ENCODE results near the gene FAN1.
"Not testable (repeated sequence)": the region's sequence is repeated elsewhere in the genome, so short reads cannot be mapped to it uniquely, and the experiment has no call there.

Gene FAN1

DNA sequence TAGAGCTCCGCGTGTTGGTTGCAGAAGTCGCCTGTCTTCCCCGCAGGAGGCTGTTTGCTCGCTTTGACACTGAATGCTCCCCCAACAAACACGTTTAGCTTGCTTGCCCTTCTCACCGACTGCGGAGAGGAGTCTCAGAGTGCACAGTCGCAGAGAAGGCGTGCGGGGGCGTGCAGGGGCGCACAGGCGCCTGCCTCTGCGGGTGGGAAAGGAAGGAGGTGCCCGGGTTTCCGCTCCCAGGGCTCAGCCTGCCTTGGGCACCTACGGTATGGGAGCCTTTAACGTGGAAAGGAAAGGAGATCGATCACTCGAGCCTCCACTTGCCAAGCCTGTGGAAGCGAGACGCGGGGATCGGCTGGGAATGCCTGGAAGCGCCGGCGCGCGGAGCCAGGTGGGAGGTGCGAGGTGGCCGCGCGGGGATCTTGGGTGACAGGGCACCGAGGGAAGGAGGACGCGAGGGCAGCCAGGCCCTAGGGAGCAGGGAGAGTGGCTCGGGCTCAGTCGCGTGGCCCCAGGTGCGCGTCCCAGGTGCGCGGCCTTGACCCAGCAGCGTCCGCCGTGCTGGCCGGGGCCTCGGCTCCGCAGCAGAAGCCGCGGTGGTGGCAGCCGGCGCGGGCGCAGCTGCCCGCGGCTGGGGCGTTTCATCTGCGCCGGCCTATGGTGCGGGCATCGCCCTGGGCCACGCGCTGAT is at the start of gene FAN1:
TSS of gene FAN1 (plus strand) at position 419 of the 691 bp plus-strand sequence. CDS start 749 bp downstream, outside the sequence.
- peak; percentile 91 for DNase-seq

DNA sequence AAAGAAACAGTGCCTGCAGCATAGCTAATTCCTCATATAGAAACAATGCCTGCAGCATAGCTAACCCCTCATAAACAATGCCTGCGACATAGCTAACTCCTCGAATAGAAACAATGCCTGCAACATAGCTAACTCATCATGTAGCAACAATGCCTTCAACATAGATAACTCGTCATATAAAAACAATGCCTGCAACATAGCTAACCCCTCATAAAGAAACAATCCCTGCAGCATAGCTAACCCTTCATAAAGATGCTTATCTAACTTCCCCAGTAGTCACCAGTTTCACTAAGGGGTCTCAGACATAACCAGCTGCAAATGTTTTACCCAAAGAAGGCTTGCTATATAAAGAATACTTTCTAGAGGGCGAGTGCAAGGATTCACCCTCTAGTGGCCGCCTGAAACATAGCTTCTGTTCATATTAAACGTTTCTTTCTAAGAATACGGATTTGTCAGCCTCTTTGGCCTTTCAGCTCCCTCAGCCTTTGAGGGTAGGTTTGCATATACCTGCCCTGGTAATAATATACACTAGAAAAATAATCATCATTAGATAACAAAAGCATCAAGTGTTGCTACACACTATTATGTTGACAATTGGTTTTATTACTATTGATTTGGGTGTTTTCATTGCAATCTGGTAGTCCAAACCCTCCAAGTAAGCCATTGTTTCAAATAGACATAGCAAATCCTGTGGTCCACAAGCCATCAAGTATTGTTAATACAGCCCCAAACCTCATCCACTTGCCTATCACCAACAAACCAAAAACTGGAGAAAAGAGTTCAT is 44.4 kb upstream of the FAN1 start:
- DNase-seq, result no peak

- DNase-seq, result no peak
Measured at GRCh38 chr15:30865257-30865656, 38.5 kb upstream of the FAN1 start.

DNA sequence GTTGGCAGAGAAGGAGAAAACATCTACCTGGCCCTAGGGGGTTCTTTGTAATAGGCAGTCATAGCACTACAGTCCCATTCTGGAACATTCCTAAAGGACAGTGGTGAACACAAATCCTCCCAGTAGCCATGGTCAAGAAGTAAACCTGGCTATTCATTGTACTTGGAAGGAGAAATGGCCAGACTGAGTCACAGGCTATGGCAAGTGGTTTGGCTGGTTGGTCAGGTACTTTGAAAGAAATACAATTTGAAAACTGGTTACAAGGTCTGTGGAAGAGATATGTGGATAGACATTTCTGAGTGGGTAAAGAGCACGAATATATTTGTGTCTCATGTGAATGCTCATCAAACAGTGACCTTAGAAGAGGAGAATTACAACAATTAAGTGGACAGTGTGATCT is 33.0 kb upstream of the FAN1 start:
- no peak for DNase-seq

GRCh38 chr15:30872341-30872748 is 31.4 kb upstream of the FAN1 start:
- DNase-seq, result no peak

GRCh38 chr15:30877070-30877469 is 26.6 kb upstream of the FAN1 start:
- DNase-seq, result no peak

DNA sequence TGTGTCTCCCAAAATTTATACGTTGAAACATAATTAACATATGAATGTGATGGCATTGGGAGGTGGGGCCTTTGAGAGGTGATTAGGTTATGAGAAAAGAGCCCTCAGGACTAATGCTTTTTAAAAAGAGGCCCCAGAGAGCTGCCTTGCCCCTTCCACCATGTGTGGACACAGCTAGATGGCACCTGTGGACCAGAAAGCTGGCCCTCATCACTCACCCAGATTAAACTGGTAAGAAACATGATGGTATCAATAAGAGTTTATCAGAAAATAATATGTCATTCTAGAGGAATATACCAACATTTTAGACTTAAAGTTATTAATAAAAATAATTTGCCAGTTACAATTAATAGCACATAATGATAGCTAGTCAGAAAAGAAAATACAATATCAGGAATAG is 25.2 kb upstream of the FAN1 start:
- DNase-seq, result no peak

DNA sequence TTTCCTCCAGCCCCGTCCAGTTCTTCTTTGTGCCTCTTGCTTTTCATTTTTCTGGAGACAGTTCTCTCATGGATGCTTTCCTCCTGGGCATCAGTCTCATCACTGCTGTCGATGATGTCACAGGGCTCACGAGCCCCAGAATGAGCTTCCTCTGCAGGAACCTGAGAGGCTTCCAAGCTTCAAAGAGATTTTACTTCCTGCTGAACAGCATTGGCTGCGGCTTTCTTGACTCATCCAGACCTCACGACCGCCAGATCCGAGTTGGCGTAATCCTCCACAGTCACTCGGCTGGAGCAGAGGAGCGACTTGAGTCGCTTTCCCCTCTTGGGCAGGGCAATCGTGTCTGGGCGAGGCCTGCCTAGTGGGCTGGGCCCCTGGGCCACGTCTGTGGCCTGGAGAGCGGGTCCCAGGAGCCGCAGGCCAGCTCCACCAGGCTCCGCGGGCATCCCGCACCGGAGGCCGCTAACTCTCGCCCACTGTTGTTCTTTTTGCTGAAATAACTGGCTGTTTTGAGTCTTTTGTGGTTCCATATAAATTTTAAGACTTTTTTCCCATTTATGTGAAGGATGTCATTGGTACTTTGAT is 20.8 kb upstream of the FAN1 start:
- DNase-seq, result no peak

DNA sequence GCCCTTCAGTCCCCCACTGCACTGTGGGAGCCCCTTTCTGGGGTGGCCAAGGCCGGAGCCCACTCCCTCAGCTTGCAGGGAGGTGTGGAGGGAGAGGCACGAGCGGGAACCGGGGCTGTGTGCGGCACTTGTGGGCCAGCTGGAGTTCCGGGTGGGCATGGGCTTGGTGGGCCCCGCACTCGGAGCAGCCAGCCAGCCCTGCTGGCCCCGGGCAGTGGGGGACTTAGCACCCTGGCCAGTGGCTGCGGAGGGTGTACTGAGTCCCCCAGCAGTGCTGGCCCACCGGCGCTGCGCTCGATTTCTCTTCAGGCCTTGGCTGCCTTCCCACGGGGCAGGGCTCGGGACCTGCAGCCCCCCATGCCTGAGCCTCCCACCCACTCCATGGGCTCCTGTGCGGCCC is 20.0 kb upstream of the FAN1 start:
- DNase-seq, result not testable (repeated sequence)

- no peak for DNase-seq
Measured at GRCh38 chr15:30885814-30886213, 17.9 kb upstream of the FAN1 start.

GRCh38 chr15:30889196-30889595 is 14.5 kb upstream of the FAN1 start:
- no peak for DNase-seq

GRCh38 chr15:30895461-30896210 is 8.1 kb upstream of the FAN1 start:
- no peak for DNase-seq

DNA sequence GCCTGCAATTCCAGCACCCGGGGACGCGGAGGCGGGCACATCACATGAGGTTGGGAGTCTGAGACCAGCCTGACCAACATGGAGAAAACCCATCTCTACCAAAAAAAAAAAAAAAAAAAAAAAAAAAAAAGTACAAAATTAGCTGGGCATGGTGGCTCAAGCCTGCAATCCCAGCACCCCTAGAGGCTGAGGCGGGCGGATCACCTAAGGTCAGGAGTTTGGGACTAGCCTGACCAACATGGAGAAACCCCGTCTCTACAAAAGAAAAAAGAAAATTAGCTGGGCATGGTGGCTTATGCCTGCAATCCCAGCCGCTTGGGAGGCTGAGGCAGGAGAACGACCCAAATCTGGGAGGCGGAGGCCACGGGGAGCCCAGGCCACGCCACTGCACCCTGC is 7.5 kb upstream of the FAN1 start:
- DNase-seq, result no peak

- no peak for DNase-seq
Measured at GRCh38 chr15:30901889-30902288, 1.8 kb upstream of the FAN1 start.

DNA sequence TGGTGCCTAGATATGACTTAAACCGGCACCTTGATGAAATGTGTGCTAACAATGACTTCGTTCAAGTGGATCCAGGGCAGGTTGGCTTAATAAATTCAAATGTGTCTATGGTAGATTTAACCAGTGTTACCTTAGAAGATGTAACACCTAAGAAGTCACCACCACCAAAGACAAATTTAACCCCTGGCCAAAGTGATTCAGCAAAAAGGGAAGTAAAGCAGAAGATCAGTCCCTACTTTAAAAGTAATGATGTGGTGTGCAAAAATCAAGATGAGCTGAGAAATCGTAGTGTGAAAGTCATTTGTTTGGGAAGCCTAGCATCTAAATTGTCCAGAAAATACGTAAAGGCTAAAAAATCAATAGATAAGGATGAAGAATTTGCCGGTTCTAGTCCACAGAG is 1.1 kb downstream of the FAN1 start:
- DNase-seq, result no peak

DNA sequence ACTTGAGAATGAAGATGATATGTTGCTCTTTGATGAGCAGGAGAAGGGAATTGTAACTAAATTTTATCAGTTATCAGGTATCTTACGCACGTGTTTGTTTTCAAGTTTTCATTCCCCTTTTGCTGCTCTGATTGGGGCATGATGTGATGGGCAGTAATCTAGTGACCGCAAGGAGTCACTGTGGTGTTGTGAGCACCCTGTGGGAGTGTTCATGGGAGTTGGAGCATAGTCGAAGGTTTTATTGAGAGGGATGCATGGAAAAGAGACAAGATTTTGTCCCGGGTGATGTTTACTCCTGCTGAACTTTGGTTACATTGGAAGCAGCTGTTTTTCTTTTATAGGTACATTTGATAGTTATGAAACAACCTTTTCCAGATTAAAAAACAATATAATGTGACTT is 2.1 kb downstream of the FAN1 start:
- no peak for DNase-seq

DNA sequence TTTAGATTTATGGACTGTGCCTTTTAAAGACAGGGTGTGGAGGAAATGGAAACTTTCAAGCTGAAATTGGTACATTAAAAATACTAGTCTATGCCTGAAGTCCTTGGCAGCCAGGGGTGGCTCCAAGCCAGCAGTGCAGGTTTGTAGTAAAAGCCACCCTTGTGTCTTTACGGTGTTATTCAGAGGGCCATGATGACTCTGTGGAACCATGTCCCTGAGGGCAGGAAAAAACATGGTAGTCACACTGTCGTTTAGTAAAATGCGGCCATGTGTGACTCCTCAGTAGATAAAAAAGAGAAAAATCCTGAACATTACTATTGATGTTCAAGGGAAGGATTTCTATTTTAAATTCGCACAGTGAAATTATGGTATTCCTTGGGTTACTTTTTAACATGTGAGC is 2.7 kb downstream of the FAN1 start:
- no peak for DNase-seq

GRCh38 chr15:30913761-30914160 is 10.0 kb downstream of the FAN1 start:
- DNase-seq, result no peak

DNA sequence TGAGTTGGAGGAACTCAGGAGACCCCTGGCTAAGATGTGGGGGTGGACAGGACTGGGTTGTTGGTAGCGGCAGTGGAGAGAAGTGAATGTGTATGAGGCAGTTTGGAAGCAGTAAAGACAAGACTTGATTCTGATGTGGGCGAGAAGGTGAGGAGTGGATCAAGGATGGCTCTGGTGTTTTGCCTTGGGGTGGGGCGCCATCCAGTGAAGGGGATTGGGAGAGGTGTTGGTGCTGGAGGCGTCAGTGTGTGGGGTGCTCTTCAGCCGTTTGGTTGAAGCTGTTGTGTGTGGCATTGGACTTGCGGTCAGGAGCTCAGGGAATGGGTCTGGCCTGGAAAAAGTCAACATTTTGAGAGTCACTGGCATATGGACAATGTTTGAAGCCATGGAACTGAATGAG is 13.3 kb downstream of the FAN1 start:
- DNase-seq, result no peak

- DNase-seq, result no peak
Measured at GRCh38 chr15:30917675-30918074, 14.0 kb downstream of the FAN1 start.

DNA sequence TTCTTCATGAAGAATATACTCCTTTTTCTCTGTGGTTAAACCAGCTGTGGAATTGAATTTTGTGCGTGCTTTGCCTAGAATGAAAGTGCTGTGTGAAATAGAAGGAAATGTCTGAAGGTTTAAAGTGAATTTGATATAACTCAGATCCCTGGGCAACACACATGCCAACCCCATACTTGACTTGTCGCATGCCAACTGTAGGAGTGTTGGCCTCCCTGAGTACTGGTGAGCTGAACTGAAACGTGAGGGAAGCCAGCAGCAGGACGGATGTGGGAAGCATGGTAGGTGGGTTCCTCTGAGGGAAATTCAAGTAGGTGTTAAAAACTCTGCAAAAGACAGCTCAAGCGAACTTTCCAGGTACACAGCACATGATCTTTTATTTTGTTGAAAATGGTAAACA is 14.7 kb downstream of the FAN1 start:
- no peak for DNase-seq

GRCh38 chr15:30919877-30920550 is 16.3 kb downstream of the FAN1 start:
- no peak for DNase-seq

GRCh38 chr15:30921106-30921505 is 17.4 kb downstream of the FAN1 start:
- DNase-seq, result no peak

Data from activated CD8-positive, alpha-beta memory T cell treated with anti-CD3 and anti-CD28 coated beads for 24 hours (primary cell).